Measurements from ENCODE around the gene SNX1.
A peak's percentile ranks its signal among the peaks of the same experiment; 100 is the strongest.

Gene SNX1

DNA sequence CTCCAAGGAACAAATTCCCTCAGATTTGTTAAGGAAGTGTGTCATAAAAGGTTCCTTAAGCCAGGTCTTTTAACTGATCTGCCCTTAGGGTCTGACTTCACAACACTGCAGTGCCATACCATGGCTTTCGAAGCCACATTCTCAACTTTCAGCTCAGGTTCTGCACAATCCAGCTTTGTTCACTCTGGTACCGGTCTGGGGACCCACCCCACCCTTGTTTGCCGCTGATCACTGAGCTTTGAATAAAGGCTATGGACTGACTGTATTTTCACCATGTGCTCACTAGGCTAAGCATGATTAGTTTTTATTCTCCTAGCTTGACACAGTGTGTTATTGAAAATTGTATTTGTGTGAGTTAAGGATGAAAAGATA is 15.9 kb downstream of the SNX1 start:
- no peak overlapping the region for H2AK5ac ChIP-seq (ENCODE audit: low read length, severe bottlenecking)

GRCh38 chr15:64112073-64112772 is 16.4 kb downstream of the SNX1 start:
- Histone ChIP-seq H3K27ac (ENCODE audit: low read length, poor library complexity, severe bottlenecking) (peak overlapping the region; percentile 7), H3K9ac (ENCODE audit: low read length) (peak overlapping the region; percentile 59), H3K36me3 (ENCODE audit: control insufficient read depth in 1 of 2, insufficient read depth in 2 of 2, low read depth in 1 of 2, low read length in 2 of 2) (peaks cover 8 to 52% of the 10 kb centered on the region in 2 experiments), H2BK15ac (ENCODE audit: low read depth, poor library complexity, severe bottlenecking) (no peak overlapping the region), H3K4me1 (ENCODE audit: control insufficient read depth, insufficient read depth, low read depth, low read length) (peaks cover 5% of the 10 kb centered on the region), H3K4me3 (ENCODE audit: insufficient read depth in 1 of 2, low read depth in 1 of 2, low read length in 2 of 2) (no peak overlapping the region), H3K18ac (ENCODE audit: low read depth in 1 of 2, low read length in 2 of 2) (no peak overlapping the region), H3K4ac (ENCODE audit: low read depth in 1 of 2, low read length in 2 of 2) (no peak overlapping the region), H4K91ac (ENCODE audit: low read length) (no peak overlapping the region), H3K9me3 (ENCODE audit: control insufficient read depth, low read length) (no peaks in the 10 kb centered on the region), H3K14ac (ENCODE audit: low read length in 2 of 2) (no peak overlapping the region), H4K8ac (ENCODE audit: low read length) (no peak overlapping the region), H2AFZ (ENCODE audit: low read depth, low read length) (no peak overlapping the region), H3K23ac (ENCODE audit: low read length in 2 of 2) (no peak overlapping the region), H3K79me1 (replicated peaks; ENCODE audit: low read length, poor library complexity, severe bottlenecking) (peaks cover 22% of the 10 kb centered on the region), H2AK5ac (ENCODE audit: low read length, severe bottlenecking) (no peak overlapping the region), H3K27me3 (ENCODE audit: control insufficient read depth in 1 of 2, insufficient read depth in 1 of 2, low read length in 2 of 2) (no peaks in the 10 kb centered on the region), H3K4me2 (ENCODE audit: low read length, poor library complexity, severe bottlenecking) (no peak overlapping the region), H2BK5ac (ENCODE audit: low read depth, low read length, poor library complexity, severe bottlenecking) (no peak overlapping the region), H2BK12ac (ENCODE audit: low read length in 2 of 2) (no peak overlapping the region), H2BK120ac (ENCODE audit: low read depth, low read length) (no peak overlapping the region)
- no peak for DNase-seq
- WGBS: 91% methylated on average over 4 of the region's 4 CpGs

More for the DNA sequence above, 15.9 kb downstream of the SNX1 start:
- Histone ChIP-seq H3K27ac (ENCODE audit: low read length, poor library complexity, severe bottlenecking) (no peak overlapping the region), H3K4me2 (ENCODE audit: low read length, poor library complexity, severe bottlenecking) (no peak overlapping the region), H3K18ac (ENCODE audit: low read depth in 1 of 2, low read length in 2 of 2) (no peak overlapping the region), H3K9ac (ENCODE audit: low read length) (peak overlapping the region; percentile 59), H3K4me1 (ENCODE audit: control insufficient read depth, insufficient read depth, low read depth, low read length) (peaks cover 5% of the 10 kb centered on the region), H2AFZ (ENCODE audit: low read depth, low read length) (no peak overlapping the region), H3K79me1 (replicated peaks; ENCODE audit: low read length, poor library complexity, severe bottlenecking) (peaks cover 23% of the 10 kb centered on the region), H4K91ac (ENCODE audit: low read length) (no peak overlapping the region), H2BK15ac (ENCODE audit: low read depth, poor library complexity, severe bottlenecking) (no peak overlapping the region), H2BK120ac (ENCODE audit: low read depth, low read length) (no peak overlapping the region), H3K23ac (ENCODE audit: low read length in 2 of 2) (no peak overlapping the region), H4K8ac (ENCODE audit: low read length) (no peak overlapping the region), H2BK12ac (ENCODE audit: low read length in 2 of 2) (peak overlapping the region in 1 of 2 experiments; percentile 54), H2BK5ac (ENCODE audit: low read depth, low read length, poor library complexity, severe bottlenecking) (no peak overlapping the region), H3K9me3 (ENCODE audit: control insufficient read depth, low read length) (no peaks in the 10 kb centered on the region), H3K4ac (ENCODE audit: low read depth in 1 of 2, low read length in 2 of 2) (no peak overlapping the region), H3K4me3 (ENCODE audit: insufficient read depth in 1 of 2, low read depth in 1 of 2, low read length in 2 of 2) (no peak overlapping the region), H3K27me3 (ENCODE audit: control insufficient read depth in 1 of 2, insufficient read depth in 1 of 2, low read length in 2 of 2) (no peaks in the 10 kb centered on the region), H3K36me3 (ENCODE audit: control insufficient read depth in 1 of 2, insufficient read depth in 2 of 2, low read depth in 1 of 2, low read length in 2 of 2) (peaks cover 8 to 50% of the 10 kb centered on the region in 2 experiments), H3K14ac (ENCODE audit: low read length in 2 of 2) (no peak overlapping the region)
- no peak for DNase-seq
- 83% methylated on average over 2 of the region's 3 CpGs for WGBS

DNA sequence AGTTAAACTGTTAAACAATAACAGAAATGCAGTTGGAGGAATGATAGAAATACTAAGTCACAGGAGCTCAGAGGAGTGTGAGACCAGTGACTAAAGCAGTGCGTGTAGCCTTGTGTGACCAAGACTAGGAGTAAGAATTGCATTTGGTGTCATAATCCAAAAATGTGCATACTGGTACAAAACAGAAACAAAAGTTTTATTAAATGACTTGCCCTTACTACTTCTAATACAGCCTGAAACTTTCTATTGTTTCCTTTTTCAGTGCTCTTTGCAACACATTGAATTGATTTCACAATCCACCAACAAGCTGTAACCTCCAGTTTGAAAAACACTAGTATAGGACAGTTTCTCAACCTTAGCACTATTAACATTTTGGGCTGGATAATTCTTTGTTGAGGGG is 17.1 kb downstream of the SNX1 start:
- Histone ChIP-seq H4K8ac (ENCODE audit: low read length) (no peak overlapping the region), H3K27ac (ENCODE audit: low read length, poor library complexity, severe bottlenecking) (peak overlapping the region; percentile 17), H3K4ac (ENCODE audit: low read depth in 1 of 2, low read length in 2 of 2) (no peak overlapping the region), H3K4me2 (ENCODE audit: low read length, poor library complexity, severe bottlenecking) (no peak overlapping the region), H2AK5ac (ENCODE audit: low read length, severe bottlenecking) (peak overlapping the region; percentile 42), H2AFZ (ENCODE audit: low read depth, low read length) (no peak overlapping the region), H3K14ac (ENCODE audit: low read length in 2 of 2) (no peak overlapping the region), H3K23ac (ENCODE audit: low read length in 2 of 2) (no peak overlapping the region), H2BK15ac (ENCODE audit: low read depth, poor library complexity, severe bottlenecking) (no peak overlapping the region), H3K4me3 (ENCODE audit: insufficient read depth in 1 of 2, low read depth in 1 of 2, low read length in 2 of 2) (no peak overlapping the region), H3K18ac (ENCODE audit: low read depth in 1 of 2, low read length in 2 of 2) (no peak overlapping the region), H2BK12ac (ENCODE audit: low read length in 2 of 2) (no peak overlapping the region), H3K79me1 (replicated peaks; ENCODE audit: low read length, poor library complexity, severe bottlenecking) (peaks cover 23% of the 10 kb centered on the region), H2BK120ac (ENCODE audit: low read depth, low read length) (no peak overlapping the region), H2BK5ac (ENCODE audit: low read depth, low read length, poor library complexity, severe bottlenecking) (no peak overlapping the region), H3K27me3 (ENCODE audit: control insufficient read depth in 1 of 2, insufficient read depth in 1 of 2, low read length in 2 of 2) (no peaks in the 10 kb centered on the region), H3K36me3 (ENCODE audit: control insufficient read depth in 1 of 2, insufficient read depth in 2 of 2, low read depth in 1 of 2, low read length in 2 of 2) (peaks cover 8 to 55% of the 10 kb centered on the region in 2 experiments), H4K91ac (ENCODE audit: low read length) (no peak overlapping the region), H3K9ac (ENCODE audit: low read length) (peak overlapping the region; percentile 59), H3K4me1 (ENCODE audit: control insufficient read depth, insufficient read depth, low read depth, low read length) (peaks cover 5% of the 10 kb centered on the region), H3K9me3 (ENCODE audit: control insufficient read depth, low read length) (no peaks in the 10 kb centered on the region)
- WGBS: 89% methylated on average over 1 of the region's 1 CpG
- no peak for DNase-seq

- Histone ChIP-seq H3K4me1 (ENCODE audit: control insufficient read depth, insufficient read depth, low read depth, low read length) (peaks cover 3% of the 10 kb centered on the region), H2BK15ac (ENCODE audit: low read depth, poor library complexity, severe bottlenecking) (no peak overlapping the region), H3K36me3 (ENCODE audit: control insufficient read depth in 1 of 2, insufficient read depth in 2 of 2, low read depth in 1 of 2, low read length in 2 of 2) (peaks cover 28 to 99% of the 10 kb centered on the region in 2 experiments), H3K27ac (ENCODE audit: low read length, poor library complexity, severe bottlenecking) (no peak overlapping the region), H3K23ac (ENCODE audit: low read length in 2 of 2) (no peak overlapping the region), H3K4me2 (ENCODE audit: low read length, poor library complexity, severe bottlenecking) (no peak overlapping the region), H3K14ac (ENCODE audit: low read length in 2 of 2) (no peak overlapping the region), H3K79me1 (replicated peaks; ENCODE audit: low read length, poor library complexity, severe bottlenecking) (peaks cover 30% of the 10 kb centered on the region), H4K91ac (ENCODE audit: low read length) (no peak overlapping the region), H2BK120ac (ENCODE audit: low read depth, low read length) (no peak overlapping the region), H3K4ac (ENCODE audit: low read depth in 1 of 2, low read length in 2 of 2) (no peak overlapping the region), H3K27me3 (ENCODE audit: control insufficient read depth in 1 of 2, insufficient read depth in 1 of 2, low read length in 2 of 2) (no peaks in the 10 kb centered on the region), H3K18ac (ENCODE audit: low read depth in 1 of 2, low read length in 2 of 2) (no peak overlapping the region), H3K9ac (ENCODE audit: low read length) (no peak overlapping the region), H3K4me3 (ENCODE audit: insufficient read depth in 1 of 2, low read depth in 1 of 2, low read length in 2 of 2) (no peak overlapping the region), H2BK5ac (ENCODE audit: low read depth, low read length, poor library complexity, severe bottlenecking) (no peak overlapping the region), H3K9me3 (ENCODE audit: control insufficient read depth, low read length) (no peaks in the 10 kb centered on the region), H2AK5ac (ENCODE audit: low read length, severe bottlenecking) (no peak overlapping the region), H2AFZ (ENCODE audit: low read depth, low read length) (no peak overlapping the region), H4K8ac (ENCODE audit: low read length) (no peak overlapping the region), H2BK12ac (ENCODE audit: low read length in 2 of 2) (no peak overlapping the region)
- DNase-seq: no peak
- WGBS: 98% methylated on average over 4 of the region's 5 CpGs
These were observed 22.1 kb downstream of the SNX1 start for GRCh38 chr15:64117759-64118487.

All from mesenchymal stem cell (in vitro differentiated cells and primary cell).